ENCODE data around the gene CLTA.
"Not testable (repeated sequence)": the region's sequence is repeated elsewhere in the genome, so short reads cannot be mapped to it uniquely, and the experiment has no call there.

- not testable (repeated sequence) for TF ChIP-seq CTCF (IDR thresholded peaks at IDR 0.05; ENCODE audit: insufficient read depth, low read depth, low read length); EZH2 (IDR thresholded peaks at IDR 0.05; ENCODE audit: insufficient read depth, low read length)
These were observed 30.6 kb upstream of the CLTA start for GRCh38 chr9:36160126-36160525.
